CD4-positive, CD25-positive, alpha-beta regulatory T cell (primary cell): Measurements from ENCODE around the gene PROSER2. TPM values are rescaled to one million over a fixed set of nuclear protein-coding genes. Genes with fewer than 3 reads are reported as not detected.
A peak's percentile ranks its signal among the peaks of the same experiment; 100 is the strongest.

Experiments
- ATAC-seq, 2 donors: fragments of 150-1000 bp; cut with Tn5 transposase; one replicate each; pipeline ENCODE4 v1.10.0; 2021; ENCODE audit warnings: low read depth in 2 of 2, moderate number of reproducible peaks in 2 of 2, moderate library complexity in 1 of 2
- DNase-seq, 3 donors: peaks; one replicate each; pipeline versions ENCODE4 v3.0.0 to v3.0.0-alpha.2; 2012 to 2022; ENCODE audit warnings: mixed read lengths in 1 of 3
- H3K27ac ChIP-seq: one replicate; pipeline ENCODE4 v1.7.0; 2013; ENCODE audit warnings: mild to moderate bottlenecking, low read length; ENCODE audit not compliant: insufficient read depth, poor library complexity, severe bottlenecking
- H3K27me3 ChIP-seq: one replicate; pipeline ENCODE4 v1.7.0; 2013; ENCODE audit warnings: low read length; ENCODE audit not compliant: control insufficient read depth, insufficient read depth
- H3K36me3 ChIP-seq: one replicate; pipeline ENCODE4 v1.7.0; 2013; ENCODE audit warnings: mild to moderate bottlenecking, low read length, moderate library complexity; ENCODE audit not compliant: control insufficient read depth, insufficient read depth
- H3K4me1 ChIP-seq: 2 replicates; pipeline ENCODE4 v1.7.0; 2013; ENCODE audit warnings: mild to moderate bottlenecking, low read length; ENCODE audit not compliant: insufficient read depth, control insufficient read depth, poor library complexity, severe bottlenecking
- H3K4me3 ChIP-seq: one replicate; pipeline ENCODE4 v1.7.0; 2013; ENCODE audit warnings: low read depth, mild to moderate bottlenecking, low read length, moderate library complexity
- H3K9me3 ChIP-seq, 2 experiments: 1 replicate in 1 of 2; 2 replicates in 1 of 2; pipeline ENCODE4 v1.7.0; 2013; ENCODE audit warnings: low read length in 2 of 2, mild to moderate bottlenecking in 1 of 2, moderate library complexity in 1 of 2; ENCODE audit not compliant: control insufficient read depth in 2 of 2
- H3K27ac Mint-ChIP-seq, 3 donors: one replicate each; pipeline ENCODE4 v1.8.0; 2020 to 2022; ENCODE audit warnings: mild to moderate bottlenecking in 3 of 3, mixed read lengths in 3 of 3, moderate library complexity in 2 of 3
- H3K27me3 Mint-ChIP-seq: one replicate; pipeline ENCODE4 v1.8.0; 2022; ENCODE audit warnings: mild to moderate bottlenecking, mixed read lengths
- H3K36me3 Mint-ChIP-seq: one replicate; pipeline ENCODE4 v1.8.0; 2020; ENCODE audit warnings: mixed read lengths
- H3K4me1 Mint-ChIP-seq, 4 donors: one replicate each; pipeline ENCODE4 v1.8.0; 2020 to 2022; ENCODE audit warnings: mixed read lengths in 4 of 4, mild to moderate bottlenecking in 1 of 4
- H3K4me3 Mint-ChIP-seq, 4 donors: one replicate each; pipeline ENCODE4 v1.8.0; 2020 to 2022; ENCODE audit warnings: mild to moderate bottlenecking in 4 of 4, mixed read lengths in 4 of 4, moderate library complexity in 3 of 4
- H3K9me3 Mint-ChIP-seq, 7 donors: one replicate each; pipeline ENCODE4 v1.8.0; 2020 to 2022; ENCODE audit warnings: mixed read lengths in 7 of 7, mild to moderate bottlenecking in 3 of 7, moderate library complexity in 2 of 7
- polyA plus RNA-seq, 4 donors: library from polyadenylated mRNA; unstranded; fragments of 300-500 nt; fragmentation: Illumina TruSeq; gene quantifications; one replicate each; pipeline ENCODE4 v1.2.3, GENCODE V29; 2021
- total RNA-seq: library from RNA; stranded (reverse); gene quantifications from one replicate; pipeline ENCODE4 v1.2.3, GENCODE V29; 2022

PROSER2 gene
- total and polyA plus RNA-seq, 5 donors from 2014 or later = 0.25 to 1.3 (median 0.65) TPM; not detected in 2

DNA sequence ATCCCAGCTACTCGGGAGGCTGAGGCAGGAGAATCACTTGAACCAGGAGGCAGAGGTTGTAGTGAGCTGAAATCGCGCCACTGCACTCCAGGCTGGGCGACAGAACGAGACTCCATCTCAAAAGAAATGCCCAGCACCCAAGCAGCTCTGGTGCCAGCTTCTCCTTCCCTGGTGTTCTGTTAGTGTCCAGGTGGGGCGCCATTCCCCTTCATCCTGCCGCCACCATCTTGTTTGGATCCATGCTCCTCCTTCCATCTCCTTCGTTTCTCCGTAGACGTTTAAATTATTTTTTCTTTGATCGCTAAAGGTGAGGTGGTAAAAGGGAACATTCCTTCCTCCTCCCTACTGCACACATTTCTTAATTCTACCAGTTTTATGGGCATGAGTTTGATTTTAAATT, 30.3 kb downstream of the PROSER2 start:
- no peaks in the 10 kb centered on the region for H3K9me3 ChIP-seq
- Mint-ChIP-seq H3K27ac (no peak overlapping the region), H3K27me3 (peaks cover 25% of the 10 kb centered on the region), H3K4me3 (no peak overlapping the region), H3K9me3 (peaks cover 0 to 1% (median 0%) of the 10 kb centered on the region in 7 donors), H3K4me1 (no peaks in the 10 kb centered on the region), H3K36me3 (no peaks in the 10 kb centered on the region)
- DNase-seq = no peak
- no peaks in the 10 kb centered on the region for H3K4me1 ChIP-seq
- no peak for ATAC-seq
- no peak overlapping the region for H3K27ac ChIP-seq
- no peak overlapping the region for H3K4me3 ChIP-seq
- no peaks in the 10 kb centered on the region for H3K36me3 ChIP-seq
- H3K27me3 ChIP-seq = peaks cover 3% of the 10 kb centered on the region

DNA sequence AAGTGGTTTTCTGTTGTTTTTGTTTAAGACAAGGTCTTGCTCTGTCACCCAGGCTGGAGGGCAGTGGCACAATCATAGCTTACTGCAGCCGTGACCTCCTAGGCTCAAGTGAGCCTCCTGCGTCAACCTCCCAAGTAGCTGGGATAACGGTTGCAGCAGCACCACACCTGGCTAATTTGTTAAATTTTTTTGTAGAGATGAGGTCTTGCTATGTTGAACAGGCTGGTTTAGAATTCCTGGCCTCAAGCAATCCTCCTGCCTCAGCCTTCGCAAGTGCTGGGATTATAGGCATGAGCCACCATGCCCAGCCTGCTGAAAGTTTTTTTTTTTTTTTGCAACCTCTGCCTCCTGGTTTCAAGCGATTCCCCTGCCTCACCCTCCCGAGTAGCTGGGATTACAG, 31.1 kb downstream of the PROSER2 start:
- no peak overlapping the region for H3K27ac ChIP-seq
- Mint-ChIP-seq H3K4me1 (no peaks in the 10 kb centered on the region), H3K9me3 (peaks cover 0 to 1% (median 0%) of the 10 kb centered on the region in 7 donors), H3K4me3 (no peak overlapping the region), H3K27me3 (peaks cover 26% of the 10 kb centered on the region), H3K36me3 (no peaks in the 10 kb centered on the region), H3K27ac (no peak overlapping the region)
- H3K4me1 ChIP-seq = no peaks in the 10 kb centered on the region
- no peaks in the 10 kb centered on the region for H3K36me3 ChIP-seq
- no peak overlapping the region for H3K4me3 ChIP-seq
- ATAC-seq (no peak), DNase-seq (no peak)
- no peaks in the 10 kb centered on the region for H3K9me3 ChIP-seq
- peaks cover 3% of the 10 kb centered on the region for H3K27me3 ChIP-seq

DNA sequence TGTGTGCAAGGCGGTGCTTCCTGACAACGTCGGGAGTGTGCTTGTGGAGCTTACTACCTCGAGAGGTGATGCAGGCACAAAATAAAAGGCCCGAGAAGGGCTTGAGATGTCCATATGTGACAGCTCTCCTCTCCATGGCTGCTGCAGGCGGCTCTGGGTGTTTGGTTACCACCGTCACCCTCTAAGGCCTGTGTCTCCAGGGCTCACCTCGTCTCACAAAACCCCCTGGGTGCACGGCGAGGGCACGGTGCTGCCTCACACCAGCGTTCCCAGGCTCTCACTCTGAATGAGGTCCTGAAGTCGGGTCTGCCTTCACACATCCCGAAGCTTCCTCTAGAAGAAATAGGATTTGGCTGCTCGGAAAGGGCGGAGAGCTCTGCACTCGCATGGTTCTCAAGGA, 32.9 kb downstream of the PROSER2 start:
- Histone ChIP-seq H3K36me3 (no peaks in the 10 kb centered on the region), H3K27me3 (no peaks in the 10 kb centered on the region), H3K27ac (no peak overlapping the region), H3K9me3 (no peaks in the 10 kb centered on the region), H3K4me3 (no peak overlapping the region), H3K4me1 (no peaks in the 10 kb centered on the region)
- ATAC-seq (no peak), DNase-seq (no peak)
- Mint-ChIP-seq H3K36me3 (no peaks in the 10 kb centered on the region), H3K9me3 (peaks cover 0 to 1% (median 0%) of the 10 kb centered on the region in 7 donors), H3K27me3 (peaks cover 26% of the 10 kb centered on the region), H3K27ac (no peak overlapping the region), H3K4me1 (no peaks in the 10 kb centered on the region), H3K4me3 (no peak overlapping the region)

DNA sequence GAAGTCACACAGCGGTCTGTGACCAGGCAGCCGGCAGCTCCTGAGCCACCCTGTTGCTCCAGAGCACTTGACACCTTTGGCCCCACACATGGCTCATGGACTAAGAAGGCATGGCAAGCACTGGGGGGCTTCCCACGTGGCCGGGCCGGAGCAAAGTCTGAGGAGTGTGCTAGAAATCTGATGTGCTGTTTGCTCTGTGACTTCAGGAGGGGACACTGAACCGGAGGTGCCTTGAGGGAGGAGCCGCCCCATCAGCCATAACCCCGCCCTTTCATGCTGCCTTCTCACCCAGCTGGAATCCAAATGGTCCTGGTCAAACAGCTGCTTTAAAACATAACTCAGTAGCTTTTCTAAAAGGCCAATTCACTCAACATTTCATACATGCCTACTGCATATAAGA, 33.5 kb downstream of the PROSER2 start:
- Mint-ChIP-seq H3K36me3 (no peaks in the 10 kb centered on the region), H3K4me1 (no peaks in the 10 kb centered on the region), H3K27ac (no peak overlapping the region), H3K27me3 (peaks cover 22% of the 10 kb centered on the region), H3K9me3 (peaks cover 0 to 2% (median 0%) of the 10 kb centered on the region in 7 donors), H3K4me3 (peak overlapping the region in 1 of 4 donors; percentile 9)
- Histone ChIP-seq H3K9me3 (no peaks in the 10 kb centered on the region), H3K27me3 (no peaks in the 10 kb centered on the region), H3K27ac (no peak overlapping the region), H3K4me3 (no peak overlapping the region), H3K4me1 (no peaks in the 10 kb centered on the region), H3K36me3 (no peaks in the 10 kb centered on the region)
- ATAC-seq (no peak), DNase-seq (no peak)

DNA sequence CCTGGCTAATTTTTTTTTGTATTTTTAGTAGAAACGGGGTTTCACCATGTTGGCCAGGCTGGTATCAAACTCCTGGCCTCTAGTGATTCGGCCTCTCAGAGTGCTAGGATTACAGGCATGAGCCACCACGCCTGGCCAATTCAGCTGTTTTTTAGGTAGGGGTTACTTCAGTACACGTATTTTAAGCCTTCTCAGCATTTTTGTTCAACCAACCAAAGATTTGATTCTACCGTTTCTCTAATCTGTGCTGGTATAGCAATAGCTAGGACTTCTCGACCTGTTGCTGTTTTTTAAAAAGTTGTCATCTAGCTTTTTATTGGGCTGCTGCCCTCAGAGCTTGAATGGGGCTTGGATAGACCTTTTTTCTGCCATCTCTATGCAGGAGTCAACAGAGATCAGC, 34.9 kb downstream of the PROSER2 start:
- H3K27ac Mint-ChIP-seq = no peak overlapping the region

DNA sequence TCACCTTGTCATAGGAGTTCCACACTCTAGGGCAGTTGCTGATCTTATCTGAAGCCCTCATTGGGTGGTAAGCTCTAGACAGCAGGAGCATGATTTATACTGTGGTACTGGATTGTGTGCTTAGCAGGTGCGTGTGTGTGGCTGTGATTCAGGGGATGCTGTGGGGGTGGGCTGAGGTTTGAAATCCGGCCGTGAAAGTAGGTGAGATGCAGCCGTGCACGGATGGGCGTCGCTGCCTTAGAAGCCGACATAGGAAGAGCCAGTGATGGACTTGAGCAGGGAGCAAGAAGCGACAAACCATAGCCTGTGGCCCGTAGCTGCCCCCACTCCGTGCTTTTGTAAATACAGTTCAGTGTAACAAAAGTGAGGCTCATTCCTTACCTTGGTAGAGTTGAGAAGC, 38.2 kb downstream of the PROSER2 start:
- Mint-ChIP-seq H3K27ac (peak overlapping the region in 1 of 3 donors; percentile 98), H3K4me1 (peaks cover 7 to 24% (median 18%) of the 10 kb centered on the region in 4 donors), H3K27me3 (peaks cover 20% of the 10 kb centered on the region), H3K9me3 (peaks cover 0 to 2% (median 0%) of the 10 kb centered on the region in 7 donors), H3K36me3 (no peaks in the 10 kb centered on the region), H3K4me3 (peak overlapping the region in 1 of 4 donors; percentile 8)
- no peaks in the 10 kb centered on the region for H3K27me3 ChIP-seq
- peaks cover 17% of the 10 kb centered on the region for H3K4me1 ChIP-seq
- no peak for DNase-seq
- no peaks in the 10 kb centered on the region for H3K9me3 ChIP-seq
- no peak overlapping the region for H3K27ac ChIP-seq
- no peak for ATAC-seq
- no peak overlapping the region for H3K4me3 ChIP-seq
- H3K36me3 ChIP-seq = no peaks in the 10 kb centered on the region

More for the DNA sequence above, 34.9 kb downstream of the PROSER2 start:
- no peaks in the 10 kb centered on the region for H3K9me3 ChIP-seq
- ATAC-seq = no peak
- H3K27me3 ChIP-seq = no peaks in the 10 kb centered on the region
- no peaks in the 10 kb centered on the region for H3K36me3 ChIP-seq
- DNase-seq = no peak
- H3K27me3 Mint-ChIP-seq = peaks cover 22% of the 10 kb centered on the region
- no peak overlapping the region for H3K4me3 ChIP-seq
- peaks cover 0 to 2% (median 0%) of the 10 kb centered on the region in 7 donors for H3K9me3 Mint-ChIP-seq
- peaks cover 8% of the 10 kb centered on the region for H3K4me1 ChIP-seq
- H3K4me1 Mint-ChIP-seq = peaks cover 0 to 12% (median 5%) of the 10 kb centered on the region in 4 donors
- no peaks in the 10 kb centered on the region for H3K36me3 Mint-ChIP-seq
- no peak overlapping the region for H3K4me3 Mint-ChIP-seq
- H3K27ac ChIP-seq = no peak overlapping the region

DNA sequence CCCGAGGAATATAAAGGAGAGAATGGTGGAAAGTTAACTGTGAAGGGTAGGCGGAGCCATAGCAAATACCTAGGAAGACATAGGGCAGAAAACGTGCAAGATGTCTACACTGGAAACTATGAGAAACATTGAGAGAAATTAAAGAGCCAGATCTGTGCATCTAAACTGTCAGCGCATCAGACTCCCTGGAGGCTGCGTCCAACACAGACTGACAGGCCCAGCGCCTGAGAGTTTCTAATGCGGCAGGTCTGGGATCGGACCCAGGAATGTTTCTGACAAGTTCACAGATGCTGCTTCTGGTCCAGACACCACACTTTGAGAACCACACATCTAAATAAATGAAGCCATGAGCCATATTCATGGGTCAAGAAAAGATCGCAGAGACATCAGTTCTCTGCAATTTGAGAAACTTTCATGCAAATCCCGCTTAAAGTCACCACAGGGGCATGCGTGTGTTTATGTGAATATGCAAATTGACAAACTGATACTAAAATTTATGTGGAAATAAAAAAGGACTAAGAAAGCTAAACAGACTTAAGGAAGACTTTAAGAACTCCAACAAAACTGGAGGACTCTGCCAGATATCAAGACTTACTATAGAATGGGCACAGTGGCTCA, 38.8 kb downstream of the PROSER2 start:
- H3K27ac ChIP-seq = no peak overlapping the region
- peaks cover 0 to 2% (median 0%) of the 10 kb centered on the region in 7 donors for H3K9me3 Mint-ChIP-seq
- peak overlapping the region in 1 of 4 donors; percentile 8 for H3K4me3 Mint-ChIP-seq
- peak overlapping the region in 1 of 3 donors; percentile 98 for H3K27ac Mint-ChIP-seq
- H3K4me1 ChIP-seq = peaks cover 17% of the 10 kb centered on the region
- ATAC-seq (no peak), DNase-seq (no peak)
- no peaks in the 10 kb centered on the region for H3K36me3 Mint-ChIP-seq
- H3K4me1 Mint-ChIP-seq = peaks cover 7 to 24% (median 18%) of the 10 kb centered on the region in 4 donors
- no peaks in the 10 kb centered on the region for H3K27me3 ChIP-seq
- H3K36me3 ChIP-seq = no peaks in the 10 kb centered on the region
- no peak overlapping the region for H3K4me3 ChIP-seq
- no peaks in the 10 kb centered on the region for H3K9me3 ChIP-seq
- H3K27me3 Mint-ChIP-seq = peaks cover 17% of the 10 kb centered on the region
